ENCODE measurements around the gene GALNTL6.

- TF ChIP-seq POLR2A (IDR thresholded peaks at IDR 0.05; ENCODE audit: low read length): no peak
- TF ChIP-seq GATA1 (IDR thresholded peaks at IDR 0.05; ENCODE audit: low read depth, low read length): no peak
Observed at GRCh38 chr4:172845281-172845680, 1032.1 kb downstream of the GALNTL6 start.
